Activated naive CD8-positive, alpha-beta T cell (primary cell): Measurements from ENCODE around the gene TNFRSF13B.
"Not testable (repeated sequence)": the region's sequence is repeated elsewhere in the genome, so short reads cannot be mapped to it uniquely, and the experiment has no call there.

Experiments used
- H3K27ac Mint-ChIP-seq: one replicate; pipeline ENCODE4 v1.8.0; 2021; ENCODE audit warnings: mixed read lengths
- H3K27me3 Mint-ChIP-seq: one replicate; pipeline ENCODE4 v1.8.0; 2021; ENCODE audit warnings: mixed read lengths
- H3K36me3 Mint-ChIP-seq: one replicate; pipeline ENCODE4 v1.8.0; 2021; ENCODE audit warnings: mixed read lengths
- H3K4me1 Mint-ChIP-seq: one replicate; pipeline ENCODE4 v1.8.0; 2021; ENCODE audit warnings: low read depth, mixed read lengths
- H3K4me3 Mint-ChIP-seq: one replicate; pipeline ENCODE4 v1.8.0; 2021; ENCODE audit warnings: mild to moderate bottlenecking, mixed read lengths
- H3K9me3 Mint-ChIP-seq: one replicate; pipeline ENCODE4 v1.8.0; 2021; ENCODE audit warnings: low read depth, mixed read lengths

The TNFRSF13B gene

DNA sequence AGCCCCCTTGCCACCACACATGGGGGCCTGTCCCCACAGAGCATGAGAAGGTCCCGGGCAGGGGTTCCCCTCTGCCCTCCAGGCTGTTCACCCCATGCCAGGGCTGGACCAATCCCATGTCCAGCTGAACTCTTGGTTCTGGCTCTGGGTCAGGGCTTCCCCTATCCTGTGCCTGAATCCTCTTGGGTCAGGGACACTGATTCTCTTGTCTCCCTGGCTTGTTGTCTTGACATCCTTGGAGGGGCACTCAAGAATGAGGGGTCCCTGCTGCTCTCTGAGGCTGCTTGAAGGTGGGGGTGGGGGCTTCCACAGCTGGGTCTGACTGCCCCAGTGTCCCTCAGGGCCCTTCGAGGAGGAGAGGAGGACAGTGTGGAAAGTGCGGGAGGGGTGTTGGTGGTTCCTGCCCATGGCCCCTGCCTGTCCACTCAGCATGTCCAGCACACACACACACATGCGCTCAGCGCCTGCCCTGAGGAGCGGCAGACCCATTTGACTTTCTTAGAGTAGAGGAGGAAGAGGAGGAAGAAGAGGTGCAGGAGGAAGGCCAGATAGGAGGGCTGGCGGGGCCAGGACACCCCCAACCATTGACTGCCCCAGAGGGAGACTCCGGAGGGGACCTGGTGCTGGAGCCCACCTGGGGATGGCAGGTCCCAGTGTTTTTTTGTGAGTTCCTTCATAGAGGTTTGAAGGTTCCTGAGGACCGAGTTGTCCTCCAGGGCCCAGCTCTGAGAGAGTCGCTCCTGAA lies 47.0 kb downstream of the TNFRSF13B start:
- no peaks in the 10 kb centered on the region for H3K4me1 Mint-ChIP-seq

DNA sequence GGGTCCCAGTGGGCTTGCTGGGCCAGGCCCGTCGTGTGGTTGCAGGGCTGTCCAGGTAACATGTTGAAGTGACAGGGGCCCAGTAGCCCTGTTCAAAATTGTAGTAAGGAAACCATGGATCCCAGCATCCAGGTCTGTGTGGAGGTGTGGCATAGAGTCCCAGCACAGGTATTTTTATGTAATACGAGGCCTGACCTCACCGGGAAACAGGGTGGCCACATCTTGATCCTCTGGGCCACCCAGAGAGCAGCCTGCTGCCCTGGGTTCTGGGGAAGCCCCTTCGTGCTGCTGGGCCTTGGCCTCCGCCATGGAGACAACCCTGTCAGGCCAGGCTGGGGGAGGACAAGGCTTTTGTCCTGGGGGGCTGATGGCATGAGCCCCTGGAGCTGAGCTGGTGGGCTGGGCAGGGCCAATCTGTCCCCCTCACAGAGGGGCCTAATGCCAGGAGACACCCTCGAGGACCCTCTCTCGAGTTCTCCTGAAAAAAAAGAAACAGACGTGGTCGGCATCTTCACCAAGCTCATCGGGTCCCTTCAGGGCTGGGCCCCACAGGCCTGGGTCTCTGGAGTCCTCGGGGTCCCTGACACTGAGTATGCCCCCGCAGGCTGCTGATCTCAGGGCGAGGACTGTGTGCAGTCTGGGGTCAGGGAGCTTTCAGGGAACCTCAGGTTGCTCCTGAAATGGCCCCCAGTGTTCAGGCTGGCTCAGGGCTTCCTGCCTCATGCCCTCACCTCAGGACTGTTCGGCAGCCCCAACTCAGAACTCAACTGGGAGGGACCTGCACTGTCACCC lies 47.8 kb downstream of the TNFRSF13B start:
- no peak overlapping the region for H3K27ac Mint-ChIP-seq
- H3K36me3 Mint-ChIP-seq = no peaks in the 10 kb centered on the region
- H3K4me3 Mint-ChIP-seq = no peak overlapping the region
- no peaks in the 10 kb centered on the region for H3K4me1 Mint-ChIP-seq
- H3K9me3 Mint-ChIP-seq = no peaks in the 10 kb centered on the region
- H3K27me3 Mint-ChIP-seq = no peaks in the 10 kb centered on the region

More for the DNA sequence above, 47.0 kb downstream of the TNFRSF13B start:
- H3K36me3 Mint-ChIP-seq = no peaks in the 10 kb centered on the region
- H3K27ac Mint-ChIP-seq = no peak overlapping the region
- H3K27me3 Mint-ChIP-seq = no peaks in the 10 kb centered on the region
- H3K4me3 Mint-ChIP-seq = no peak overlapping the region
- no peaks in the 10 kb centered on the region for H3K9me3 Mint-ChIP-seq

DNA sequence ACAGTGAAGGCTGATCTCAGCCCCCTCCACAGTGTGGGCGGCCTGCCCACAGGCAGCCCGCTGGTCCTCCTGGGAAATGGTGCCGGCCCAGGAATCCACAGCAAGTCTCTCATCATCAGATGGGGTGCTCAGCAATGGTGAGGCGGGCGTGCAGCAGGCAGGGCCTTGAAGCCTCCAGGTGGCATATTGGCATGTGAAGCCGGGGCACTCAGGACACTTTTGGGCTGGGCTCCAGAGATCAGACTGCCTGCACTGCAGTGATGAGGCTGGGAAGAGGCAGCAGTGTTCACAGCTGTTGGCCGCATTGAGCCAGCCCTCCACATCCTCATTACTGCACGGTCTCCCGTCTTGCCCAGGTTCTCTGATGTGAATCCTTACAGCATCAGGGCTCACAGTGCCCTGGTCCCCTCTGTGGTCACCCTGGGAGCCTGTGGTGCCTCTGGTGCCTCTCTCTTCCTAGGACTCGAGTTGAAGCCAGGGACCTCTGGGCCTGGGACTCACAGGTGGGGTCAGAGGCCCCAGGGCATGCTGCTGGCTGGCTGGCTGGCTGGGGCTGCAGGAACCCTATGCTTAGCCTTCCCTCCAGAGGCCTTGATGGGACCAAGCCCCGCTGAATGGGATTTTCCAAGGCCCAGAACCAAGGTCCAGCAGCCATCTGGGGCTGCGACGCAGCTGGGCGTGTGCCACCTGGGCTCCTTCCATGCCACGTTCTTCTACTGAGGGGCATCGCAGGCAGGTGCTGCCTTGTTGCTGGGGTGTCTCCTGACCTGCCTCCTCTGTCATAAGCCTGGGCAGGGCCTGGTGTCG lies 48.6 kb downstream of the TNFRSF13B start:
- Mint-ChIP-seq H3K27ac (no peak overlapping the region), H3K4me3 (no peak overlapping the region), H3K4me1 (no peaks in the 10 kb centered on the region), H3K9me3 (no peaks in the 10 kb centered on the region), H3K27me3 (no peaks in the 10 kb centered on the region), H3K36me3 (no peaks in the 10 kb centered on the region)

DNA sequence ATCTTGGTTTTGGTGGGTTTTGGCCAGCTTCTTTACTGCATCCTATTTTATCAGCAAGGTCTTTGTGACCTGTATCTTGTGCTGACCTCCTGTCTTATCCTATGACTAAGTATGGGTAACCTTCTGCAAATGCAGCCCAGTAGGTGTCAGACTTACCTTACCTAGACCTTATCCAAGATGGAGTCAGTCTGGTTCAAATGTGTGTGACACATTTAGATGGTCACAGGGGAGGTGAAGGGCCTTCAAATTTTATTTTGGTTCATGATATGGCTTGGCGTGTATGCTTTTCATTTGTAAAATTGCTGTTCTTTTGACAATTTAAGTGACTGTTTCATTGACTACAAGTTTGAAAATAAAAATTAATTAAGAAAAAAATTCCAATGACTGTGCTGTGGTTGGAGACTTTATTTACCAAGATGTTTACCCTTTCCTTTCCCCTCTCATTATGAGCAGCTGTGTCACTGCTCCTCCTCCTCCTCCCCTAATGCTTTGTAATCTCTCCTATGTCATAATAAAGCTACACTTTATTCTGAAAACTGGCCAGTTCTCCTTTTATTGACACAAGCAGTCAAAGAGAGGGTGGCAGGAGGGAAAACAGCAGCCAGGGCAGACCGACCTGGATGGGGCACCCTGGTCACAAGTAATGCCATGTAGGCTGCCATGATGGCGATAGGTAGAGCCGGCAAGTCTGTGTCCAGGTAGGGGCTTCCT lies 49.4 kb downstream of the TNFRSF13B start:
- Mint-ChIP-seq H3K4me1 (no peaks in the 10 kb centered on the region), H3K9me3 (no peaks in the 10 kb centered on the region), H3K36me3 (no peaks in the 10 kb centered on the region), H3K27me3 (peaks cover 2% of the 10 kb centered on the region), H3K4me3 (no peak overlapping the region), H3K27ac (no peak overlapping the region)

DNA sequence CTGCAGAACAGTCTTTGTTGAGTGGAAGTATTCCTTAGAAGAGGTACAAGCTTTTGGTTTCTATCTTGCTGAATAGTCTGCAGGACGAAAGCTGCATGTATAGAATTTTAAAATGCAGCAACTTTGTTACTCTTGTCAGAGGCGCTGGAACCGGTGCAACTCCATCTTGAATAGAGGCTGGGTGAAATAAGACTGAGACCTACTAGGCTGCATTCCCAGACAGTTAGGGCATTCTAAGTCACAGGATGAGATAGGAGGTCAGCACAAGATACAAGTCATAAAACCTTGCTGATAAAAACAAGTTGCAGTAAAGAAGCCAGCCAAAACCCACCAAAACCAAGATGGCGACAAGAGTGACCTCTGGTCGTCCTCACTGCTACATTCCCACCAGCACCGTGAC lies 50.5 kb downstream of the TNFRSF13B start:
- not testable (repeated sequence) for H3K9me3 Mint-ChIP-seq, H3K36me3 Mint-ChIP-seq, H3K27me3 Mint-ChIP-seq, H3K4me3 Mint-ChIP-seq, H3K4me1 Mint-ChIP-seq, H3K27ac Mint-ChIP-seq

DNA sequence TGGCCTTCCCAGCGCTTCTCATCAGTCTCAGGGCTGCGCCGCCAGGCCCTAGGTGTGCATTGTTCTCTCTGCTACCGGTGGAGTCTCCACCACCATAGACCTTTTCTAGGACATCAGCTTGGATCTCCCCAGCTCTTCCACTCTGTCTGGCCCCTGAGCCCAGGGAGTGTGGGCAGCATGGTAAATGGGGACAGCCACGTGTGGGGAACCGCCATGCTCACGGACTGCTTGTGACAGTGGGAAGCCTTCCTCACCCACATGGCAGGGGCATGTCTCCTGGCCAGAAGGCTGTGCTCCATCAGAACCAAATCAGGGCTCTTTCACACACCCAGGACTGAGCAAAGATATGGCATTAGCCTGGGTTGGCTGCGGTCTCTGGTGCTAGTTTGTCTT lies 51.3 kb downstream of the TNFRSF13B start:
- no peaks in the 10 kb centered on the region for H3K36me3 Mint-ChIP-seq
- H3K27me3 Mint-ChIP-seq = peaks cover 2% of the 10 kb centered on the region
- H3K4me3 Mint-ChIP-seq = no peak overlapping the region
- no peaks in the 10 kb centered on the region for H3K4me1 Mint-ChIP-seq
- H3K27ac Mint-ChIP-seq = no peak overlapping the region
- no peaks in the 10 kb centered on the region for H3K9me3 Mint-ChIP-seq

DNA sequence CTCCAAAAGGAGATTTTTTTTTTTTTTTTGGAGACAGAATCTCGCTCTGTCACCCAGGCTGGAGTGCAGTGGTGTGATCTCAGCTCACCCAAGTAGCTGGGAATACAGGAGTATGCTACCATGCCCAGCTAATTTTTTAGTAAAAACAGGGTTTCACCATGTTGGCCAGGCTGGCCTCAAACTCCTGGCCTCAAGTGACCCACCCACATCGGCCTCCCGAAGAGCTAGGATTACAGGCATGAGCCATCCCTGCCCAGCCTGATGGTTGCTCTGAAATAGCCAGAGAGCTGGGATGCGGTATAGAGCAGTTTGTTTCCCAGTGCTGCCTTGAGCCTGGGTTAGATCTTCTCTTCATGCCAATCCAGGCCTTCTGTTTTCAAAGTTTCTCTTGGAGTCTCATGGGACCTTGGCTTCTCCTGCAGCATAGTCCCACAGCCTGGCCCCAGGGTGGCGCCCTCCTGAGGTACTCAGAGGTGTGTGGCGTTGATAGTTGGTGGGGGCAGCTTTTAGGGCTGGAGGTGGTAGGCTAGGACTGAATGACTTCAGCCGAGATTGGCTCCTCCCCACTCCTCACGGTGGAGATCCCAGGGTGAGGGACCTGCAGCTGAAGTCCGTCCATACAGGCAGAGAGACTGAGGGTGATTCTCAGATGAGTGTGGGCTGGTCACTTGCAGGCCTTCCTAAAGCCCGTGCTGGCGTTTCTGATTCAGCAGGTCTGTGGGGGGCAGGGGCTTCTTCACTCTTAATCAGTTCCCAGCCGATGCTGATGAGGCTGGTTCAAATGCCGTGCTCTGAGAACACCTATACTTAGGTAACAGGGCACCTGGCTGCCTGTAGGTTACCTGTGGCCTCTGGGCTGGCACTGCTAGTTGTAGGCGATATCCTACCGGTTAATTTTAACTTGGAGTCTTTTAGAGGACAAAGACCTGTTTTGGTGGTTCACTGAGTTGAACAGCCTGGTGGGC lies 52.0 kb downstream of the TNFRSF13B start:
- Mint-ChIP-seq H3K9me3 (no peaks in the 10 kb centered on the region), H3K27ac (no peak overlapping the region), H3K4me3 (no peak overlapping the region), H3K27me3 (peaks cover 2% of the 10 kb centered on the region), H3K4me1 (no peaks in the 10 kb centered on the region), H3K36me3 (no peaks in the 10 kb centered on the region)

DNA sequence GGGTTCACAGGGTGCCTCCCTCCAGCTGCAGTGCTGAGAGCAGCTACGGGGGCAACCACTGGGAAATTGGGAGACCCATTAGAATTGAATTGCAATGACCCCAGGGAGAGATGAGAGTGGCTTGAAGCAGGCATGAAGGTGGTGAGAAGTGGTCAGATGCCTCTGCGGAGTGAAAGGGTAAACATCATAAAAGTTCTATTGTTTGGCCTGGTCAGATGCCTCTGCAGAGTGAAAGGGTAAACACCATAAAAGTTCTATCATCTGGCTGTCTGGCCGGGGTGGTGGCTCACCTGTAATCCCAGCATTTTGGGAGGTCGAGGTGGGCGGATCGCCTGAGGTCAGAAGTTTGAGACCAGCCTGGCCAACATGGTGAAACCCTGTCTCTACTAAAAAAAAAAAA lies 53.5 kb downstream of the TNFRSF13B start:
- no peaks in the 10 kb centered on the region for H3K4me1 Mint-ChIP-seq
- no peak overlapping the region for H3K27ac Mint-ChIP-seq
- peaks cover 2% of the 10 kb centered on the region for H3K27me3 Mint-ChIP-seq
- H3K36me3 Mint-ChIP-seq = no peaks in the 10 kb centered on the region
- H3K4me3 Mint-ChIP-seq = no peak overlapping the region
- H3K9me3 Mint-ChIP-seq = no peaks in the 10 kb centered on the region

DNA sequence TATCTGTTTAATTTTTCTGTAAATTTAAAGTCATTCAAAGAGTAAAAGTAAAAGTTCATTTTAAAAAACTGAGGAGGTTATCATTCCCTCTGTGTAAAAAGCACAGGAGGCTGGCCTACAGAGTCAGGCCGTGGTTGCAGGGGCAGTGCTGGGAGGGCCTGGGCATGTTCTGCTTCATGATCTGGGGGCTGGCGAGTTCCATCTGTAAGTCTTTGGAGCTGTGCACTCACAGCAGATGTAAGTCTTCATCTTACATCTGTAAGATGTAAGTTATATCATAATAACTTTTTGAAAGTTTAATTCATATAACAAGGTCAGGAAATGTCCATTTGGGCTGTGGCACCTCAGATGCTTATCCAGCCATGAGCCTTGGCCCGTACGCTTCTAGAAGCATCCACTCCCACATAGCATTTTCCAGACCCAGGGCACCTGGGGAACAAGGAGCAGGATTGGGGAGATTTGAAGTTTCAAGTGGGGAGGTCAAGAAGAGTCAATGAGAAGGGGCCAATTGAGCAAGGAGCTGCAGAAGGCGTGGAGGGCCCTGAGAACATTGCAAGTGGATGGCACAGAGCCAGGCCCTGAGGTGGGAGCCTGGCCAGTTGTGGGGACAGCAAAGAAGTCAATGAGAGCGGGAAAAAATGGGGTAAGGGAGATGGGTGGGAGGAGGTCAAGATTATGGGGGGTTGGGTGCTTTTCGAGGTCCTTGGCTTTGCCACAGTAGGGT lies 54.1 kb downstream of the TNFRSF13B start:
- H3K27me3 Mint-ChIP-seq = peaks cover 2% of the 10 kb centered on the region
- H3K9me3 Mint-ChIP-seq = no peaks in the 10 kb centered on the region
- H3K4me3 Mint-ChIP-seq = no peak overlapping the region
- no peak overlapping the region for H3K27ac Mint-ChIP-seq
- H3K36me3 Mint-ChIP-seq = no peaks in the 10 kb centered on the region
- peaks cover 4% of the 10 kb centered on the region for H3K4me1 Mint-ChIP-seq

DNA sequence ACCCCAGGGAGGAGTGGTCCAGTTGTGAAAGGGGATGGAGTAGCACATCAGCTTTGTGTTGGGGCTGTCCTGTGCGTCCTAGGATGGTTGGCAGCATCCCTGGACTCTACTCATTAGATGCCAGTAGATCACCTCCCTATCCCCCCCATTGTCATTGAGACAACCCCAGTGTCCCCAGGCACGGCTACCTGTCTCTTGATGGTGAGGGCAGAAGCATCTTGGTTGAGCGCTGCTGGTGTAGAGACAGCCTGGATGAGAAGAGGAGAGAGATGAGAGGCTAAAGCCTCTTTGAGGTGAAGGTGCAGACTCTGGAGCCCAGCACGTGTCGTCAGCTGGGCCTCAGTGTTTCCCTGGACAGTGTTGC lies 55.4 kb downstream of the TNFRSF13B start:
- Mint-ChIP-seq H3K27me3 (peaks cover 2% of the 10 kb centered on the region), H3K4me3 (no peak overlapping the region)

DNA sequence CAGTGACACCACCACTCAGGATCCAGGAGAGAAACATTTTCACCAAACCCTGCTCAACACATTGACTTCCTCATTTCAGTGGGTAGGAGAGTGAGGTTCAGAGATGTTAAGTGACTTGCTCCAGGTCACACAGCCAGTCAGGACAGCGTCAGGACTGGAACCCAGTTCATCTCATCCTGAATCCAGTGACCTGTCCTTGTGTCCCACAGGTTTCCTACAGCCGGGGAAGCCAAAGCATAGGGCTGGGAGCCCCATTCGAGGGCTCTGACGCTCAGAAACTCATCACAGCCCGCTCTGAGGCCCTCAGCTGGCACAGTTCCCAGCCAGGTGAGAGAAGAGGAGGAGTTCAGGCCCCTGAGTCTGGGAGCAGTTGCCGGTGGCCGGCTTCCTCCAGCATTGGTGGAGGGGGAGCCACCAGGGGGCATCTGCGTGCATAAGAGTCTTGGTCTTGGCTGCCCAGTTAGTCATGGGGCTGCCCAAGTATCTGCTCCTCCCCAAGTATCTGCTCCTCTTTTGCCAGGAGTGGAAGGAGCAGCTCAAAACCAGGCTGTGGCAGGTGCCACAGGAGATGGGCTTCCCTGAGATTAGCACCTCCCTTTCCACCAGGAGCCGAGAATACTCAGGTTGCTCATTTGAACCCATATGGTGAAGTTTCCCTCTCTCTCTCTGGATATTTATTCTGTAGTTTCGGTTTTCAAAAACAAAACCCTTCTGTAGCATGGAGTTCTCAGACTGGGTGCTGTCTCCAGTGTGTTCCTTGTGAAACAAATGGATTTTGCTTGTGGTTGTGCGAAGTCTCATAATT lies 56.0 kb downstream of the TNFRSF13B start:
- Mint-ChIP-seq H3K27ac (no peak overlapping the region), H3K4me1 (peaks cover 20% of the 10 kb centered on the region), H3K4me3 (no peak overlapping the region), H3K36me3 (no peaks in the 10 kb centered on the region), H3K9me3 (no peaks in the 10 kb centered on the region), H3K27me3 (peaks cover 2% of the 10 kb centered on the region)

More for the DNA sequence above, 55.4 kb downstream of the TNFRSF13B start:
- Mint-ChIP-seq H3K4me1 (peaks cover 15% of the 10 kb centered on the region), H3K27ac (no peak overlapping the region), H3K36me3 (no peaks in the 10 kb centered on the region), H3K9me3 (no peaks in the 10 kb centered on the region)

DNA sequence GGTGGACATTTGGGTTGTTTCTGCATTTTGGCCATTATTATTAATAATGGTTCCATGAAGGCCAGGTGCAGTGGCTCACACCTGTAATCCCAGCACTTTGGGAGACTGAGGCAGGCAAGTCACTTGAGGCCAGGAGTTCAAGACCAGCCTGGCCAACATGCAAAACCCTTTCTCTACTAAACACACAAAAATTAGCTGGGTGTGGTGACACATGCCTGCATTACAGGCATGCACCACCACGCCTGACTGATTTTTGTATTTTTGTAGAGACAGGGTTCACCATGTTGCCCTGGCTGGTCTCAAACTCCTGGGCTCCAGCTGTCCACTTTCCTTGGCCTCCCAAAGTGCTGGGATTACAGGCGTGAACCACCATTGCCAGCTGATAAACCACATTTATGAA lies 58.5 kb downstream of the TNFRSF13B start:
- Mint-ChIP-seq H3K27ac (no peak overlapping the region), H3K27me3 (peaks cover 2% of the 10 kb centered on the region), H3K4me1 (peaks cover 32% of the 10 kb centered on the region), H3K36me3 (no peaks in the 10 kb centered on the region), H3K9me3 (no peaks in the 10 kb centered on the region), H3K4me3 (no peak overlapping the region)
